Liver (tissue), 9 donors: ENCODE measurements around the gene SEZ6. TPM values are rescaled to one million over a fixed set of nuclear protein-coding genes. Genes with fewer than 3 reads are reported as not detected.

ENCODE experiments used
- DNase-seq: peaks from one replicate; pipeline ENCODE4 v3.0.0-alpha.2; 2017; ENCODE audit warnings: low spot score
- H3K27ac ChIP-seq, 2 donors: one replicate each; pipeline ENCODE4 v1.7.0; 2013; ENCODE audit warnings: inconsistent platforms in 2 of 2, low read length in 2 of 2, control low read depth in 1 of 2, low read depth in 1 of 2, mild to moderate bottlenecking in 1 of 2
- H3K27me3 ChIP-seq, 4 donors: one replicate each; pipeline versions ENCODE4 v1.6.1 to v1.7.0; 2013; ENCODE audit warnings: low read length in 3 of 4, inconsistent platforms in 1 of 4, mild to moderate bottlenecking in 1 of 4, moderate library complexity in 1 of 4; ENCODE audit not compliant: control insufficient read depth in 4 of 4, insufficient read depth in 4 of 4
- H3K36me3 ChIP-seq, 4 donors: one replicate each; pipeline versions ENCODE4 v1.6.1 to v1.7.0; 2013; ENCODE audit warnings: low read length in 3 of 4, mild to moderate bottlenecking in 3 of 4, low read depth in 1 of 4, moderate library complexity in 1 of 4; ENCODE audit not compliant: control insufficient read depth in 4 of 4, insufficient read depth in 3 of 4
- H3K4me1 ChIP-seq, 4 donors: one replicate each; pipeline versions ENCODE4 v1.6.1 to v1.7.0; 2013; ENCODE audit warnings: low read length in 3 of 4, mild to moderate bottlenecking in 3 of 4, moderate library complexity in 1 of 4; ENCODE audit not compliant: control insufficient read depth in 4 of 4, insufficient read depth in 4 of 4
- H3K4me3 ChIP-seq, 3 donors: one replicate each; pipeline versions ENCODE4 v1.6.1 to v1.7.0; 2013; ENCODE audit warnings: low read length in 3 of 3, control low read depth in 1 of 3, low read depth in 1 of 3, mild to moderate bottlenecking in 1 of 3
- H3K9ac ChIP-seq, 2 donors: one replicate each; pipeline ENCODE4 v1.7.0; 2013; ENCODE audit warnings: low read length in 2 of 2, mild to moderate bottlenecking in 2 of 2, moderate library complexity in 2 of 2, control low read depth in 1 of 2, low read depth in 1 of 2
- H3K9me3 ChIP-seq, 4 donors: one replicate each; pipeline versions ENCODE4 v1.6.1 to v1.7.0; 2013; ENCODE audit warnings: low read length in 3 of 4; ENCODE audit not compliant: control insufficient read depth in 4 of 4
- ATF3 ChIP-seq: IDR thresholded peaks from 2 replicates; pipeline ENCODE4 v1.6.1; 2016; ENCODE audit warnings: antibody characterized with exemption
- CTCF ChIP-seq: fragments of 150-350 bp; IDR thresholded peaks from 2 replicates; pipeline ENCODE4 v1.5.1; 2017; ENCODE audit warnings: improper control_type of control experiment, low read depth, low read length; ENCODE audit not compliant: missing input control
- EGR1 ChIP-seq, 2 donors: IDR thresholded peaks; 2 replicates each; pipeline ENCODE4 v1.6.1; 2016 to 2018; ENCODE audit warnings: antibody characterized with exemption in 2 of 2, low read depth in 2 of 2
- FOXA1 ChIP-seq: IDR thresholded peaks from 2 replicates; pipeline ENCODE4 v1.6.1; 2016; ENCODE audit warnings: antibody characterized with exemption
- HNF4A ChIP-seq, 2 donors: conservative IDR thresholded peaks; 2 replicates each; pipeline ENCODE4 v1.6.1; 2016; ENCODE audit warnings: antibody characterized with exemption in 2 of 2, mild to moderate bottlenecking in 2 of 2
- HNF4G ChIP-seq: IDR thresholded peaks from 2 replicates; pipeline ENCODE4 v1.6.1; 2016; ENCODE audit warnings: antibody characterized with exemption
- JUND ChIP-seq, 2 donors: IDR thresholded peaks; 2 replicates each; pipeline ENCODE4 v1.6.1; 2016; ENCODE audit warnings: antibody characterized with exemption in 2 of 2
- MAX ChIP-seq: IDR thresholded peaks from 2 replicates; pipeline ENCODE4 v1.6.1; 2016; ENCODE audit warnings: antibody characterized with exemption
- NR2F2 ChIP-seq: IDR thresholded peaks from 2 replicates; pipeline ENCODE4 v1.6.1; 2016; ENCODE audit warnings: antibody characterized with exemption
- RAD21 ChIP-seq, 2 donors: IDR thresholded peaks; 2 replicates each; pipeline ENCODE4 v1.6.1; 2016; ENCODE audit warnings: antibody characterized with exemption in 2 of 2, mild to moderate bottlenecking in 2 of 2
- RXRA ChIP-seq, 2 donors: IDR thresholded peaks; 2 replicates each; pipeline ENCODE4 v1.6.1; 2017 to 2018; ENCODE audit warnings: antibody characterized with exemption in 2 of 2, mild to moderate bottlenecking in 1 of 2
- SP1 ChIP-seq: IDR thresholded peaks from 2 replicates; pipeline ENCODE4 v1.6.1; 2018; ENCODE audit warnings: antibody characterized with exemption, mild to moderate bottlenecking
- YY1 ChIP-seq: IDR thresholded peaks from 2 replicates; pipeline ENCODE4 v1.6.1; 2016; ENCODE audit warnings: antibody characterized with exemption, mild to moderate bottlenecking
- WGBS: extraction: QIAGEN DNeasy Blood & Tissue Kit; methylation state at CpG from one replicate; pipeline ENCODE4 v1.1.7; 2013; 5-methylcytosine and 5-hydroxymethylcytosine counted together
- polyA plus RNA-seq, 2 donors: library from polyadenylated mRNA; stranded (reverse) in 1 of 2; unstranded in 1 of 2; fragments of 200-250 nt in 1 of 2; fragments of >200 nt in 1 of 2; fragmentation: Nextera tagmentation in 1 of 2; extraction: Ambion mirVana in 1 of 2; gene quantifications; one replicate each; pipeline versions ENCODE4 v1.2.1 to v1.2.3, GENCODE V29; 2013 to 2015
- total RNA-seq, 2 donors: library from RNA; depleted of rRNA; stranded (reverse); fragments of >200 nt; gene quantifications; one replicate each; pipeline ENCODE4 v1.2.3, GENCODE V29; 2014
- donor health status: healthy.
- donor health status: healthy.
- donor health status: healthy.
- donor health status: healthy.
- donor health status: healthy.

The SEZ6 gene
- total and polyA plus RNA-seq, 4 donors: 0.39 TPM; not detected in 3

- Histone ChIP-seq H3K9me3 (no peaks in the 10 kb centered on the region), H3K27me3 (no peaks in the 10 kb centered on the region), H3K4me3 (no peak overlapping the region), H3K9ac (no peak overlapping the region), H3K4me1 (peaks cover 6 to 33% (median 29%) of the 10 kb centered on the region in 4 donors), H3K36me3 (peaks cover 0 to 3% (median 1%) of the 10 kb centered on the region in 4 donors), H3K27ac (no peak overlapping the region)
- DNase-seq: no peak
- WGBS: 86% methylated on average over 8 of the region's 8 CpGs
- TF ChIP-seq HNF4A (conservative IDR thresholded peaks at IDR 0.05): no peak
- TF ChIP-seq RXRA (IDR thresholded peaks at IDR 0.05): no peak
- no peak for TF ChIP-seq EGR1 (IDR thresholded peaks at IDR 0.05; ENCODE audit: low read depth in 2 of 2)
- TF ChIP-seq RAD21 (IDR thresholded peaks at IDR 0.05): no peak
- no peak for TF ChIP-seq ATF3
- no peak for TF ChIP-seq FOXA1
- no peak for TF ChIP-seq NR2F2
Measured at GRCh38 chr17:28944862-28945741, 60.7 kb downstream of the SEZ6 start.

DNA sequence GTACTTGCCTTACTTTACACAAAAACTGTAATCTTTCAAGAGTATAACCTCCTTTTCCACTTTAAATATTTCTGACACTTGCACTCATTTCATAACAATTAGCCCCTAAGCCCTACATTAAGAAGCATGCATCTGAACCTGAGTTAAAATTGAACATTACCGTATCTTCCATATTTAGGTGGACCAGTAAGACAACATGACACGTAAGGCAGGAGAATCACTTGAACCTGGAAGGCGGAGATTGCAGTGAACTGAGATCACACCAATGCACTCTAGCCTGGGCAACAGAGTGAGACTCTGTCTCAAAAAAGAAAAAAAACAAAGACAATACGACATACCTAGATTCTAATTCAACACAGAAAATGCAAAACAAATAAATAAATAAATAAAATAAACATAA is 61.5 kb downstream of the SEZ6 start:
- Histone ChIP-seq H3K36me3 (peaks cover 0 to 3% (median 1%) of the 10 kb centered on the region in 4 donors), H3K27ac (no peak overlapping the region), H3K9ac (no peak overlapping the region), H3K4me1 (peaks cover 7 to 34% (median 29%) of the 10 kb centered on the region in 4 donors), H3K27me3 (no peaks in the 10 kb centered on the region), H3K9me3 (no peaks in the 10 kb centered on the region), H3K4me3 (no peak overlapping the region)
- DNase-seq: no peak
- TF ChIP-seq RAD21 (IDR thresholded peaks at IDR 0.05): no peak
- TF ChIP-seq MAX: no peak
- TF ChIP-seq HNF4G: no peak
- 94% methylated on average over 4 of the region's 4 CpGs for WGBS

GRCh38 chr17:28942925-28943324 is 62.9 kb downstream of the SEZ6 start:
- Histone ChIP-seq H3K9me3 (no peaks in the 10 kb centered on the region), H3K27me3 (no peaks in the 10 kb centered on the region), H3K9ac (no peak overlapping the region), H3K27ac (no peak overlapping the region), H3K4me1 (peaks cover 11 to 38% (median 29%) of the 10 kb centered on the region in 4 donors), H3K36me3 (peaks cover 0 to 7% (median 2%) of the 10 kb centered on the region in 4 donors), H3K4me3 (no peak overlapping the region)
- no peak for DNase-seq
- WGBS: 96% methylated on average over 2 of the region's 2 CpGs
- no peak for TF ChIP-seq YY1
- no peak for TF ChIP-seq EGR1 (IDR thresholded peaks at IDR 0.05; ENCODE audit: low read depth in 2 of 2)
- TF ChIP-seq JUND (IDR thresholded peaks at IDR 0.05): no peak
- no peak for TF ChIP-seq CTCF
- no peak for TF ChIP-seq SP1
- TF ChIP-seq HNF4A (conservative IDR thresholded peaks at IDR 0.05): no peak
- no peak for TF ChIP-seq HNF4G
- no peak for TF ChIP-seq FOXA1
